ENCODE results near the gene HOMEZ.

Gene HOMEZ

DNA sequence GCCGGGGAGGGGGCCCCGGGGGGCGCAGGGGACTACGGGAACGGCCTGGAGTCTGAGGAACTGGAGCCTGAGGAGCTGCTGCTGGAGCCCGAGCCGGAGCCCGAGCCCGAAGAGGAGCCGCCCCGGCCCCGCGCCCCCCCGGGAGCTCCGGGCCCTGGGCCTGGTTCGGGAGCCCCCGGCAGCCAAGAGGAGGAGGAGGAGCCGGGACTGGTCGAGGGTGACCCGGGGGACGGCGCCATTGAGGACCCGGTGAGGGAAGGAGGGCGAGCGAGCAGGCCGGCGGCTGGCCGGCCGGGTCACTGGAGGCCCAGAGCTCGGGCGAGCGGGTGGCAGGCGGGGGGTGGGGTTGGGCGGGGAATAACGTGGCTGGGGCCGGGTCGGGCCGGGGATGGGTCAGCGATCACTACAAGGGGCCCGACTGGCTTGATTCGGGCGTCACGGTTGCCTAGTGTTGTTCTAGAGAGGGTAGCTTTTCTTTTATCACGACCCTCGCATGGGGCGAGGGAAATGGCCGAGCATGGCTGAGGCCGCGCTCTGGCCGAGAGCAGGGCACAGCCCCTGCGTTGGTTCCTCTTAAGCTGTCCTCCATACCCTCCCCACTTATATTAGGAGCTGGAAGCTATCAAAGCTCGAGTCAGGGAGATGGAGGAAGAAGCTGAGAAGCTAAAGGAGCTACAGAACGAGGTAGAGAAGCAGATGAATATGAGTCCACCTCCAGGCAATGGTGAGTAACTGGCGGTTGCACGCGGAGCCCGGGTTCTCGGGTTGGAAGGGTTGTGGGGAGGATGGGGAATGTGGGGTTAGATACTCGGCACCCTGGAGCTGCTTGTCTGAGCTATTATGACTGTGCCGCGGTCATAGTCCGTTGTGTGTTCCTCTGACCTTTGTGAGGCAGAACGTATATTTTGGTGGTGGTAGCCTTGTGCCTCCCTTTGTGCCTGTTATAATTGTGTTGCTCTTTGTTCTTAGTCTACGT lies 35.9 kb upstream of the HOMEZ start (continued):
- TF ChIP-seq, protein P1, sequence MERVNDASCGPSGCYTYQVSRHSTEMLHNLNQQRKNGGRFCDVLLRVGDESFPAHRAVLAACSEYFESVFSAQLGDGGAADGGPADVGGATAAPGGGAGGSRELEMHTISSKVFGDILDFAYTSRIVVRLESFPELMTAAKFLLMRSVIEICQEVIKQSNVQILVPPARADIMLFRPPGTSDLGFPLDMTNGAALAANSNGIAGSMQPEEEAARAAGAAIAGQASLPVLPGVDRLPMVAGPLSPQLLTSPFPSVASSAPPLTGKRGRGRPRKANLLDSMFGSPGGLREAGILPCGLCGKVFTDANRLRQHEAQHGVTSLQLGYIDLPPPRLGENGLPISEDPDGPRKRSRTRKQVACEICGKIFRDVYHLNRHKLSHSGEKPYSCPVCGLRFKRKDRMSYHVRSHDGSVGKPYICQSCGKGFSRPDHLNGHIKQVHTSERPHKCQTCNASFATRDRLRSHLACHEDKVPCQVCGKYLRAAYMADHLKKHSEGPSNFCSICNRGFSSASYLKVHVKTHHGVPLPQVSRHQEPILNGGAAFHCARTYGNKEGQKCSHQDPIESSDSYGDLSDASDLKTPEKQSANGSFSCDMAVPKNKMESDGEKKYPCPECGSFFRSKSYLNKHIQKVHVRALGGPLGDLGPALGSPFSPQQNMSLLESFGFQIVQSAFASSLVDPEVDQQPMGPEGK (tag by site-specific recombination; IDR thresholded peaks at IDR 0.05), result peak; percentile 28; the same call in 1 of the 2 replicates
- TF ChIP-seq ZBTB20 (tag by site-specific recombination; IDR thresholded peaks at IDR 0.05) (peak; percentile 54), ZNF350 (tag by site-specific recombination; IDR thresholded peaks at IDR 0.05) (no peak), ZFP3 (tag by site-specific recombination; IDR thresholded peaks at IDR 0.05; ENCODE audit: low read depth) (no peak), ZIC2 (tag by site-specific recombination; IDR thresholded peaks at IDR 0.05) (no peak)
- TF ChIP-seq, protein P2, sequence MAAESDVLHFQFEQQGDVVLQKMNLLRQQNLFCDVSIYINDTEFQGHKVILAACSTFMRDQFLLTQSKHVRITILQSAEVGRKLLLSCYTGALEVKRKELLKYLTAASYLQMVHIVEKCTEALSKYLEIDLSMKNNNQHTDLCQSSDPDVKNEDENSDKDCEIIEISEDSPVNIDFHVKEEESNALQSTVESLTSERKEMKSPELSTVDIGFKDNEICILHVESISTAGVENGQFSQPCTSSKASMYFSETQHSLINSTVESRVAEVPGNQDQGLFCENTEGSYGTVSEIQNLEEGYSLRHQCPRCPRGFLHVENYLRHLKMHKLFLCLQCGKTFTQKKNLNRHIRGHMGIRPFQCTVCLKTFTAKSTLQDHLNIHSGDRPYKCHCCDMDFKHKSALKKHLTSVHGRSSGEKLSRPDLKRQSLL (tag by site-specific recombination; IDR thresholded peaks at IDR 0.05), result peak; percentile 73; the same call in 1 of the 2 replicates

DNA sequence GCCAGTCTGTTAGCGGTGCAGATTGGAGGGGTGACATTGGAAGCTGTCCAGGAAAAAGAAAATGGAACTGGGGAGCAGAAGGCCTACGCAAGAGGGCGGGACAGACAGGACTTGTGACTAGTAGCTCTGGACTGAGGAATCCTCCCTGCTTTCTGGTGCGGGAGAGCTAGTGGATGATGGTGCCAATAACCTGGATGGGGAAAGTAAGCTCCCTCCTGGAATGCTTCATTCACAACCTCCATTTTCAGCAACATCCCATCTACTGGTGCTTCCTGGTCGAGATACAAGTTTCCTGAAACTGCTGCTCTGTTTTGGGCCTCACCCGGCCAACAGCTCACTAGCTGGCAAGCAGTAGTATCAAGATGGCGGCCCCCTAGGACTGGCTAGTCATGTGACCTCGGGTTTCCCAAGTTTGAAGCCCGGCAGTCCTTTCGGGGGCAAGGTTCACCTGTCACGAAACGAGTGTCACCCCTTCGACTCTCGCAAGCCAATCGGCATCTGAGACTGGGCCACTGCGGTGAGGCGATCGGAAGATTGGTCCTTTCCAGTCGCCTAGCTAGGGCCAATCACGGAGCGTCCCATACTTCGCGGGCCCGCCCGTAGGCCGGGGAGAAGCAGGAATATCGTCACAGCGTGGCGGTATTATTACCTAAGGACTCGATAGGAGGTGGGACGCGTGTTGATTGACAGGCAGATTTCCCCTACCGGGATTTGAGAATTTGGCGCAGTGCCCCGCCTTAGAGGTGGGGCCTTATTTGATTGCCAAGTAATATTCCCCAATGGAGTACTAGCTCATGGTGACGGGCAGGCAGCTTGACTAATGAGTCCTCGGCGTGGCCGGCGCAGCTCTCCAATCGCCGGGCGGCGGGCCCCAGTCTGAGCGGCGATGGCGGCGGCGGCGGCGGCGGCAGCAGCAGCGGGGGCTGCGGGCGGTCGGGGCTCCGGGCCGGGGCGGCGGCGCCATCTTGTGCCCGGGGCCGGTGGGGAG lies 34.9 kb upstream of the HOMEZ start, which contains the start of gene PABPN1:
Gene PABPN1 (plus strand): TSS at position 874 of the 988 bp plus-strand sequence. CDS start 13 bp downstream, at position 887.
- peaks cover 15% of the 10 kb centered on the region for H3K4me1 ChIP-seq (ENCODE audit: control insufficient read depth, insufficient read depth, low read length)
- POLR2A ChIA-PET, result interaction anchor here (0.5 to 7.9 kb wide), 26 partner anchors 8 to 868 kb away, joined by 3 to 170 read pairs (median 4); partner anchors contain the start of genes ACIN1, BCL2L2, C14orf119 and DCAF11
- peak within 1 kb of the TSS; percentile 92 for H3K27ac ChIP-seq (ENCODE audit: extremely low read depth, low read depth, low read length)
- H3K36me3 ChIP-seq (ENCODE audit: control insufficient read depth in 2 of 2, insufficient read depth in 1 of 2, low read length in 2 of 2), result peaks cover 28 to 41% of the 10 kb centered on the region in 2 experiments
- CTCF ChIA-PET, result interaction anchor here (0.6 to 2.5 kb wide), 13 partner anchors 13 to 311 kb away, joined by 3 to 14 read pairs (median 4); no protein-coding TSS in a partner anchor
- H3K9me3 ChIP-seq (ENCODE audit: control insufficient read depth, insufficient read depth, low read depth, low read length), result no peaks in the 10 kb centered on the region
- peak within 1 kb of the TSS; percentile 97 for H3K4me3 ChIP-seq (ENCODE audit: low read depth, low read length)
- TF ChIP-seq YY2 (tag by site-specific recombination; IDR thresholded peaks at IDR 0.05) (peak; percentile 61), ZNF768 (tag by site-specific recombination; IDR thresholded peaks at IDR 0.05) (no peak), ZNF394 (tag by site-specific recombination; IDR thresholded peaks at IDR 0.05; ENCODE audit: borderline replicate concordance) (0 out of 2 replicates have a peak, but pooled peaks have one; percentile 19), ZNF146 (tag by site-specific recombination; IDR thresholded peaks at IDR 0.05) (no peak), ZNF76 (tag by site-specific recombination; IDR thresholded peaks at IDR 0.05; ENCODE audit: borderline replicate concordance, low read depth) (peak; percentile 92), ZNF274 (IDR thresholded peaks at IDR 0.05; ENCODE audit: low read length) (no peak), ZNF274 (tag by site-specific recombination; IDR thresholded peaks at IDR 0.05; ENCODE audit: borderline replicate concordance) (no peak), ZNF223 (tag by site-specific recombination; IDR thresholded peaks at IDR 0.05) (no peak), ZNF707 (tag by site-specific recombination; IDR thresholded peaks at IDR 0.05) (no peak), ZNF292 (tag by site-specific recombination; IDR thresholded peaks at IDR 0.05; ENCODE audit: borderline replicate concordance, low read depth) (no peak), ZXDB (tag by site-specific recombination; IDR thresholded peaks at IDR 0.05) (peak; percentile 80; the same call in 1 of the 2 replicates), ZNF747 (tag by site-specific recombination; IDR thresholded peaks at IDR 0.05) (no peak)
- TF ChIP-seq, protein P1 (tag by site-specific recombination; IDR thresholded peaks at IDR 0.05), result peak; percentile 75
- TF ChIP-seq, protein P3, sequence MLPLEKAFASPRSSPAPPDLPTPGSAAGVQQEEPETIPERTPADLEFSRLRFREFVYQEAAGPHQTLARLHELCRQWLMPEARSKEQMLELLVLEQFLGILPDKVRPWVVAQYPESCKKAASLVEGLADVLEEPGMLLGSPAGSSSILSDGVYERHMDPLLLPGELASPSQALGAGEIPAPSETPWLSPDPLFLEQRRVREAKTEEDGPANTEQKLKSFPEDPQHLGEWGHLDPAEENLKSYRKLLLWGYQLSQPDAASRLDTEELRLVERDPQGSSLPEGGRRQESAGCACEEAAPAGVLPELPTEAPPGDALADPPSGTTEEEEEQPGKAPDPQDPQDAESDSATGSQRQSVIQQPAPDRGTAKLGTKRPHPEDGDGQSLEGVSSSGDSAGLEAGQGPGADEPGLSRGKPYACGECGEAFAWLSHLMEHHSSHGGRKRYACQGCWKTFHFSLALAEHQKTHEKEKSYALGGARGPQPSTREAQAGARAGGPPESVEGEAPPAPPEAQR (tag by site-specific recombination; IDR thresholded peaks at IDR 0.05), result no peak
- TF ChIP-seq, protein P4, sequence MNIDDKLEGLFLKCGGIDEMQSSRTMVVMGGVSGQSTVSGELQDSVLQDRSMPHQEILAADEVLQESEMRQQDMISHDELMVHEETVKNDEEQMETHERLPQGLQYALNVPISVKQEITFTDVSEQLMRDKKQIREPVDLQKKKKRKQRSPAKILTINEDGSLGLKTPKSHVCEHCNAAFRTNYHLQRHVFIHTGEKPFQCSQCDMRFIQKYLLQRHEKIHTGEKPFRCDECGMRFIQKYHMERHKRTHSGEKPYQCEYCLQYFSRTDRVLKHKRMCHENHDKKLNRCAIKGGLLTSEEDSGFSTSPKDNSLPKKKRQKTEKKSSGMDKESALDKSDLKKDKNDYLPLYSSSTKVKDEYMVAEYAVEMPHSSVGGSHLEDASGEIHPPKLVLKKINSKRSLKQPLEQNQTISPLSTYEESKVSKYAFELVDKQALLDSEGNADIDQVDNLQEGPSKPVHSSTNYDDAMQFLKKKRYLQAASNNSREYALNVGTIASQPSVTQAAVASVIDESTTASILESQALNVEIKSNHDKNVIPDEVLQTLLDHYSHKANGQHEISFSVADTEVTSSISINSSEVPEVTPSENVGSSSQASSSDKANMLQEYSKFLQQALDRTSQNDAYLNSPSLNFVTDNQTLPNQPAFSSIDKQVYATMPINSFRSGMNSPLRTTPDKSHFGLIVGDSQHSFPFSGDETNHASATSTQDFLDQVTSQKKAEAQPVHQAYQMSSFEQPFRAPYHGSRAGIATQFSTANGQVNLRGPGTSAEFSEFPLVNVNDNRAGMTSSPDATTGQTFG (tag by site-specific recombination; IDR thresholded peaks at IDR 0.05; ENCODE audit: borderline replicate concordance), result no peak
- TF ChIP-seq, protein P5, sequence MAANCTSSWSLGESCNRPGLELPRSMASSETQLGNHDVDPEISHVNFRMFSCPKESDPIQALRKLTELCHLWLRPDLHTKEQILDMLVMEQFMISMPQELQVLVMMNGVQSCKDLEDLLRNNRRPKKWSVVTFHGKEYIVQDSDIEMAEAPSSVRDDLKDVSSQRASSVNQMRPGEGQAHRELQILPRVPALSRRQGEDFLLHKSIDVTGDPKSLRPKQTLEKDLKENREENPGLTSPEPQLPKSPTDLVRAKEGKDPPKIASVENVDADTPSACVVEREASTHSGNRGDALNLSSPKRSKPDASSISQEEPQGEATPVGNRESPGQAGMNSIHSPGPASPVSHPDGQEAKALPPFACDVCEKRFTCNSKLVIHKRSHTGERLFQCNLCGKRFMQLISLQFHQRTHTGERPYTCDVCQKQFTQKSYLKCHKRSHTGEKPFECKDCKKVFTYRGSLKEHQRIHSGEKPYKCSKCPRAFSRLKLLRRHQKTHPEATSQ (tag by site-specific recombination; IDR thresholded peaks at IDR 0.05), result peak; percentile 63; the same call in 1 of the 2 replicates
